Liver (tissue), 9 donors: Measurements from ENCODE around the gene AOPEP. TPM values are rescaled to one million over a fixed set of nuclear protein-coding genes. Genes with fewer than 3 reads are reported as not detected.

Experiments used
- DNase-seq: peaks from one replicate; pipeline ENCODE4 v3.0.0-alpha.2; 2017; ENCODE audit warnings: low spot score
- H3K27ac ChIP-seq, 2 donors: one replicate each; pipeline ENCODE4 v1.7.0; 2013; ENCODE audit warnings: inconsistent platforms in 2 of 2, low read length in 2 of 2, control low read depth in 1 of 2, low read depth in 1 of 2, mild to moderate bottlenecking in 1 of 2
- H3K27me3 ChIP-seq, 4 donors: one replicate each; pipeline versions ENCODE4 v1.6.1 to v1.7.0; 2013; ENCODE audit warnings: low read length in 3 of 4, inconsistent platforms in 1 of 4, mild to moderate bottlenecking in 1 of 4, moderate library complexity in 1 of 4; ENCODE audit not compliant: control insufficient read depth in 4 of 4, insufficient read depth in 4 of 4
- H3K36me3 ChIP-seq, 4 donors: one replicate each; pipeline versions ENCODE4 v1.6.1 to v1.7.0; 2013; ENCODE audit warnings: low read length in 3 of 4, mild to moderate bottlenecking in 3 of 4, low read depth in 1 of 4, moderate library complexity in 1 of 4; ENCODE audit not compliant: control insufficient read depth in 4 of 4, insufficient read depth in 3 of 4
- H3K4me1 ChIP-seq, 4 donors: one replicate each; pipeline versions ENCODE4 v1.6.1 to v1.7.0; 2013; ENCODE audit warnings: low read length in 3 of 4, mild to moderate bottlenecking in 3 of 4, moderate library complexity in 1 of 4; ENCODE audit not compliant: control insufficient read depth in 4 of 4, insufficient read depth in 4 of 4
- H3K4me3 ChIP-seq, 3 donors: one replicate each; pipeline versions ENCODE4 v1.6.1 to v1.7.0; 2013; ENCODE audit warnings: low read length in 3 of 3, control low read depth in 1 of 3, low read depth in 1 of 3, mild to moderate bottlenecking in 1 of 3
- H3K9ac ChIP-seq, 2 donors: one replicate each; pipeline ENCODE4 v1.7.0; 2013; ENCODE audit warnings: low read length in 2 of 2, mild to moderate bottlenecking in 2 of 2, moderate library complexity in 2 of 2, control low read depth in 1 of 2, low read depth in 1 of 2
- H3K9me3 ChIP-seq, 4 donors: one replicate each; pipeline versions ENCODE4 v1.6.1 to v1.7.0; 2013; ENCODE audit warnings: low read length in 3 of 4; ENCODE audit not compliant: control insufficient read depth in 4 of 4
- ATF3 ChIP-seq: IDR thresholded peaks from 2 replicates; pipeline ENCODE4 v1.6.1; 2016; ENCODE audit warnings: antibody characterized with exemption
- CTCF ChIP-seq: fragments of 150-350 bp; IDR thresholded peaks from 2 replicates; pipeline ENCODE4 v1.5.1; 2017; ENCODE audit warnings: improper control_type of control experiment, low read depth, low read length; ENCODE audit not compliant: missing input control
- FOXA1 ChIP-seq: IDR thresholded peaks from 2 replicates; pipeline ENCODE4 v1.6.1; 2016; ENCODE audit warnings: antibody characterized with exemption
- HNF4A ChIP-seq, 2 donors: conservative IDR thresholded peaks; 2 replicates each; pipeline ENCODE4 v1.6.1; 2016; ENCODE audit warnings: antibody characterized with exemption in 2 of 2, mild to moderate bottlenecking in 2 of 2
- NR2F2 ChIP-seq: IDR thresholded peaks from 2 replicates; pipeline ENCODE4 v1.6.1; 2016; ENCODE audit warnings: antibody characterized with exemption
- RAD21 ChIP-seq, 2 donors: IDR thresholded peaks; 2 replicates each; pipeline ENCODE4 v1.6.1; 2016; ENCODE audit warnings: antibody characterized with exemption in 2 of 2, mild to moderate bottlenecking in 2 of 2
- REST ChIP-seq: IDR thresholded peaks from 2 replicates; pipeline ENCODE4 v1.6.1; 2016; ENCODE audit warnings: antibody characterized with exemption, mild to moderate bottlenecking
- SP1 ChIP-seq: IDR thresholded peaks from 2 replicates; pipeline ENCODE4 v1.6.1; 2018; ENCODE audit warnings: antibody characterized with exemption, mild to moderate bottlenecking
- TAF1 ChIP-seq: conservative IDR thresholded peaks from 2 replicates; pipeline ENCODE4 v1.6.1; 2016; ENCODE audit warnings: antibody characterized with exemption, mild to moderate bottlenecking
- YY1 ChIP-seq: IDR thresholded peaks from 2 replicates; pipeline ENCODE4 v1.6.1; 2016; ENCODE audit warnings: antibody characterized with exemption, mild to moderate bottlenecking
- WGBS: extraction: QIAGEN DNeasy Blood & Tissue Kit; methylation state at CpG from one replicate; pipeline ENCODE4 v1.1.7; 2013; 5-methylcytosine and 5-hydroxymethylcytosine counted together
- polyA plus RNA-seq, 2 donors: library from polyadenylated mRNA; stranded (reverse) in 1 of 2; unstranded in 1 of 2; fragments of 200-250 nt in 1 of 2; fragments of >200 nt in 1 of 2; fragmentation: Nextera tagmentation in 1 of 2; extraction: Ambion mirVana in 1 of 2; gene quantifications; one replicate each; pipeline versions ENCODE4 v1.2.1 to v1.2.3, GENCODE V29; 2013 to 2015
- total RNA-seq, 2 donors: library from RNA; depleted of rRNA; stranded (reverse); fragments of >200 nt; gene quantifications; one replicate each; pipeline ENCODE4 v1.2.3, GENCODE V29; 2014
- donor health status: healthy.
- donor health status: healthy.
- donor health status: healthy.
- donor health status: healthy.
- donor health status: healthy.

AOPEP gene
- total and polyA plus RNA-seq, 4 donors = 22.2 to 77.1 (median 34.8) TPM

- no peak for TF ChIP-seq CTCF
- TF ChIP-seq NR2F2 = peak; percentile 17
- no peak for TF ChIP-seq SP1
- Histone ChIP-seq H3K36me3 (no peaks in the 10 kb centered on the region), H3K27ac (peak overlapping the region; percentile 34 to 50), H3K9ac (no peak overlapping the region), H3K27me3 (no peaks in the 10 kb centered on the region), H3K4me3 (no peak overlapping the region), H3K9me3 (no peaks in the 10 kb centered on the region), H3K4me1 (peaks cover 7 to 13% (median 11%) of the 10 kb centered on the region in 4 donors)
- 79% methylated on average over 11 of the region's 11 CpGs for WGBS
- DNase-seq = no peak
Measured at GRCh38 chr9:94921656-94922055, 195.2 kb downstream of the AOPEP start.

- Histone ChIP-seq H3K27ac (peak overlapping the region; percentile 34 to 50), H3K9ac (no peak overlapping the region), H3K36me3 (no peaks in the 10 kb centered on the region), H3K9me3 (no peaks in the 10 kb centered on the region), H3K4me1 (peaks cover 7 to 13% (median 11%) of the 10 kb centered on the region in 4 donors), H3K27me3 (no peaks in the 10 kb centered on the region), H3K4me3 (no peak overlapping the region)
- no peak for DNase-seq
- peak in 1 of 2 donors; percentile 8 for TF ChIP-seq RAD21 (IDR thresholded peaks at IDR 0.05)
- TF ChIP-seq HNF4A (conservative IDR thresholded peaks at IDR 0.05) = no peak
- WGBS = 59% methylated on average over 10 of the region's 10 CpGs
Measured at GRCh38 chr9:94922098-94922607, 195.7 kb downstream of the AOPEP start.

GRCh38 chr9:94922691-94923107 lies 196.2 kb downstream of the AOPEP start:
- no peak overlapping the region for H3K9ac ChIP-seq
- H3K36me3 ChIP-seq = no peaks in the 10 kb centered on the region
- TF ChIP-seq RAD21 (IDR thresholded peaks at IDR 0.05) (peak in 1 of 2 donors; percentile 4), HNF4A (conservative IDR thresholded peaks at IDR 0.05) (peak in 1 of 2 donors; percentile 18), FOXA1 (no peak), REST (no peak), ATF3 (no peak), TAF1 (no peak), YY1 (peak; percentile 77)
- DNase-seq = no peak
- H3K4me1 ChIP-seq = peaks cover 7 to 13% (median 11%) of the 10 kb centered on the region in 4 donors
- H3K27me3 ChIP-seq = no peaks in the 10 kb centered on the region
- H3K9me3 ChIP-seq = no peaks in the 10 kb centered on the region
- H3K27ac ChIP-seq = peak overlapping the region; percentile 34 to 50
- 18% methylated on average over 5 of the region's 5 CpGs for WGBS
- no peak overlapping the region for H3K4me3 ChIP-seq
